ENCODE data around the gene CCDC175.

CCDC175 gene

GRCh38 chr14:59585891-59586554, 9.4 kb upstream of the CCDC175 start:
- H3K27me3 ChIP-seq (ENCODE audit: control insufficient read depth, insufficient read depth, low read length): no peaks in the 10 kb centered on the region
- TF ChIP-seq CTCF (IDR thresholded peaks at IDR 0.05): no peak
- no peak overlapping the region for H2AFZ ChIP-seq
- H3K27ac ChIP-seq: no peak overlapping the region
- H3K4me2 ChIP-seq (ENCODE audit: low read length): no peak overlapping the region
- no peak overlapping the region for H3K9ac ChIP-seq
- no peaks in the 10 kb centered on the region for H3K4me1 ChIP-seq
- H3K9me3 ChIP-seq (ENCODE audit: control insufficient read depth, low read length): no peaks in the 10 kb centered on the region
- no peaks in the 10 kb centered on the region for H3K79me2 ChIP-seq
- no peaks in the 10 kb centered on the region for H3K36me3 ChIP-seq (ENCODE audit: control insufficient read depth, insufficient read depth, low read length)
- no peak overlapping the region for H3K4me3 ChIP-seq (ENCODE audit: low read depth, low read length)

GRCh38 chr14:59583755-59584154, 7.1 kb upstream of the CCDC175 start:
- Histone ChIP-seq H3K4me1 (no peaks in the 10 kb centered on the region), H2AFZ (no peak overlapping the region), H3K9ac (no peak overlapping the region), H3K4me2 (ENCODE audit: low read length) (no peak overlapping the region), H3K4me3 (ENCODE audit: low read depth, low read length) (no peak overlapping the region), H3K36me3 (ENCODE audit: control insufficient read depth, insufficient read depth, low read length) (no peaks in the 10 kb centered on the region), H3K9me3 (ENCODE audit: control insufficient read depth, low read length) (no peaks in the 10 kb centered on the region), H3K79me2 (no peaks in the 10 kb centered on the region), H3K27me3 (ENCODE audit: control insufficient read depth, insufficient read depth, low read length) (no peaks in the 10 kb centered on the region), H3K27ac (no peak overlapping the region)
- TF ChIP-seq CTCF (IDR thresholded peaks at IDR 0.05): no peak

- H3K4me3 ChIP-seq (ENCODE audit: low read depth, low read length): no peak overlapping the region
- H3K9ac ChIP-seq: no peak overlapping the region
- H3K27ac ChIP-seq: no peak overlapping the region
- no peak for TF ChIP-seq CTCF (IDR thresholded peaks at IDR 0.05)
- no peak overlapping the region for H3K4me2 ChIP-seq (ENCODE audit: low read length)
- H3K36me3 ChIP-seq (ENCODE audit: control insufficient read depth, insufficient read depth, low read length): no peaks in the 10 kb centered on the region
- H3K9me3 ChIP-seq (ENCODE audit: control insufficient read depth, low read length): no peaks in the 10 kb centered on the region
- H2AFZ ChIP-seq: no peak overlapping the region
- H3K27me3 ChIP-seq (ENCODE audit: control insufficient read depth, insufficient read depth, low read length): no peaks in the 10 kb centered on the region
- H3K79me2 ChIP-seq: no peaks in the 10 kb centered on the region
- H3K4me1 ChIP-seq: no peaks in the 10 kb centered on the region
Observed at GRCh38 chr14:59582845-59583509, 6.4 kb upstream of the CCDC175 start.

- Histone ChIP-seq H3K27ac (no peak overlapping the region), H2AFZ (no peak overlapping the region), H3K4me1 (no peaks in the 10 kb centered on the region), H3K4me3 (ENCODE audit: low read depth, low read length) (no peak overlapping the region), H3K36me3 (ENCODE audit: control insufficient read depth, insufficient read depth, low read length) (no peaks in the 10 kb centered on the region), H3K4me2 (ENCODE audit: low read length) (no peak overlapping the region), H3K27me3 (ENCODE audit: control insufficient read depth, insufficient read depth, low read length) (no peaks in the 10 kb centered on the region), H3K79me2 (no peaks in the 10 kb centered on the region), H3K9me3 (ENCODE audit: control insufficient read depth, low read length) (no peaks in the 10 kb centered on the region), H3K9ac (no peak overlapping the region)
- no peak for TF ChIP-seq CTCF (IDR thresholded peaks at IDR 0.05)
Observed at GRCh38 chr14:59582161-59582560, 5.5 kb upstream of the CCDC175 start.

- H3K36me3 ChIP-seq (ENCODE audit: control insufficient read depth, insufficient read depth, low read length): no peaks in the 10 kb centered on the region
- no peaks in the 10 kb centered on the region for H3K9me3 ChIP-seq (ENCODE audit: control insufficient read depth, low read length)
- H3K4me3 ChIP-seq (ENCODE audit: low read depth, low read length): no peak overlapping the region
- no peaks in the 10 kb centered on the region for H3K79me2 ChIP-seq
- H3K9ac ChIP-seq: no peak overlapping the region
- H3K4me2 ChIP-seq (ENCODE audit: low read length): no peak overlapping the region
- peaks cover 3% of the 10 kb centered on the region for H3K4me1 ChIP-seq
- no peak overlapping the region for H2AFZ ChIP-seq
- no peaks in the 10 kb centered on the region for H3K27me3 ChIP-seq (ENCODE audit: control insufficient read depth, insufficient read depth, low read length)
- no peak for TF ChIP-seq CTCF (IDR thresholded peaks at IDR 0.05)
- no peak overlapping the region for H3K27ac ChIP-seq
Observed at GRCh38 chr14:59580911-59581310, 4.3 kb upstream of the CCDC175 start.
